ENCODE measurements around the gene CHST11. TPM values are rescaled to one million over a fixed set of nuclear protein-coding genes. Genes with fewer than 3 reads are reported as not detected.

The CHST11 gene
- total and polyA plus RNA-seq, 2 of the 4 experiments (the other 2 are of a cell fraction), result 1.4 to 2.7 TPM

GRCh38 chr12:104435765-104436164 lies 21.0 kb upstream of the CHST11 start:
- ChIA-PET POLR2A (ENCODE audit: unreplicated experiment) (no interaction called here), CTCF (interaction anchor here (0.6 to 1.2 kb wide), 3 partner anchors 13 to 381 kb away, joined by 3 to 6 read pairs (median 4); no protein-coding TSS in a partner anchor)
- no peaks in the 10 kb centered on the region for H3K79me1 ChIP-seq (ENCODE audit: low read depth in 1 of 2, low read length in 2 of 2)
- H2BK5ac ChIP-seq (ENCODE audit: low read depth, low read length, poor library complexity, severe bottlenecking), result no peak overlapping the region
- no peaks in the 10 kb centered on the region for H3K36me3 ChIP-seq (ENCODE audit: control insufficient read depth, insufficient read depth, low read length)
- no peak overlapping the region for H2AK5ac ChIP-seq (ENCODE audit: low read depth, low read length)
- TF ChIP-seq CTCF (conservative IDR thresholded peaks at IDR 0.05; ENCODE audit: low read depth, low read length) (no peak), NFE2L2 (IDR thresholded peaks at IDR 0.05; ENCODE audit: low read depth, low read length) (no peak), USF2 (IDR thresholded peaks at IDR 0.05; ENCODE audit: low read depth, low read length) (no peak), RAD21 (IDR thresholded peaks at IDR 0.05; ENCODE audit: low read length) (no peak), MAZ (IDR thresholded peaks at IDR 0.05; ENCODE audit: borderline replicate concordance, low read depth, low read length) (no peak), SMC3 (IDR thresholded peaks at IDR 0.05; ENCODE audit: low read depth, low read length) (no peak), FOS (IDR thresholded peaks at IDR 0.05; ENCODE audit: low read depth, low read length) (no peak), ELK1 (IDR thresholded peaks at IDR 0.05; ENCODE audit: borderline replicate concordance, low read depth, low read length) (no peak), RFX5 (IDR thresholded peaks at IDR 0.05; ENCODE audit: low read depth, low read length) (no peak), MAFK (IDR thresholded peaks at IDR 0.05; ENCODE audit: low read depth, low read length) (no peak), POLR2A (IDR thresholded peaks at IDR 0.05; ENCODE audit: low read depth, low read length) (no peak), BHLHE40 (IDR thresholded peaks at IDR 0.05; ENCODE audit: low read depth, low read length) (no peak)
- H3K4me2 ChIP-seq (ENCODE audit: low read depth, low read length), result no peak overlapping the region
- intact Hi-C loops (cut with micrococcal nuclease), result no loop called here
- H3K4me3 ChIP-seq (ENCODE audit: insufficient read depth, low read depth, low read length), result no peak overlapping the region
- H3K14ac ChIP-seq (replicated peaks; ENCODE audit: low read depth, low read length), result no peak overlapping the region
- no peaks in the 10 kb centered on the region for H3K4me1 ChIP-seq (ENCODE audit: control insufficient read depth, insufficient read depth, low read length)
- WGBS, 2 experiments (ENCODE audit: extremely low coverage in 2 of 2, insufficient read length in 1 of 2), result 57% methylated on average over 2 of the region's 3 CpGs; no CpG with 5 or more reads in 1 of the 2 experiments
- H2BK20ac ChIP-seq (ENCODE audit: low read depth, low read length), result no peak overlapping the region
- H3K18ac ChIP-seq (ENCODE audit: low read depth, low read length), result no peak overlapping the region
- DNase-seq (no peak), ATAC-seq (ENCODE audit: low read depth) (no peak)
- no peak overlapping the region for H4K91ac ChIP-seq (ENCODE audit: insufficient read depth, low read depth, low read length)
- no peak overlapping the region for H4K8ac ChIP-seq (ENCODE audit: low read depth in 2 of 2, low read length in 2 of 2)
- 0 out of 2 replicates have a peak, but pooled peaks cover 3% of the 10 kb centered on the region for H3K9me1 ChIP-seq (ENCODE audit: insufficient read depth, low read length)
- no peak overlapping the region for H2BK120ac ChIP-seq (ENCODE audit: low read depth, low read length)
- peaks cover 57% of the 10 kb centered on the region for H3K27me3 ChIP-seq (ENCODE audit: control insufficient read depth, insufficient read depth, low read length)
- H3K27ac ChIP-seq (ENCODE audit: insufficient read depth, low read length), result no peak overlapping the region
- BruUV-seq (replicated peaks), result no TSS peak
- no peak overlapping the region for H3K56ac ChIP-seq (ENCODE audit: extremely low read depth, insufficient read depth, low read length)
- no peak overlapping the region for H4K5ac ChIP-seq (ENCODE audit: low read depth, low read length)
- no peaks in the 10 kb centered on the region for H4K20me1 ChIP-seq (ENCODE audit: insufficient read depth, low read length)
- no peak overlapping the region for H3K9ac ChIP-seq (ENCODE audit: low read depth, low read length)
- no peak overlapping the region for H2BK15ac ChIP-seq (ENCODE audit: low read depth, low read length)
- dilution Hi-C loops (cut with HindIII; ENCODE audit: low sequenced_read_pairs, unreplicated experiment), result no loop called here
- no peak overlapping the region for H2AK9ac ChIP-seq (replicated peaks; ENCODE audit: low read depth, low read length, poor library complexity)
- no peaks in the 10 kb centered on the region for H3K9me3 ChIP-seq (ENCODE audit: control insufficient read depth, insufficient read depth, low read length)
- no peak overlapping the region for H2AFZ ChIP-seq (replicated peaks; ENCODE audit: low read length, poor library complexity)
- no peak overlapping the region for H3K4ac ChIP-seq (ENCODE audit: low read depth, low read length)
- in situ Hi-C loops (cut with MboI; ENCODE audit: low sequenced_read_pairs), result no loop called here
- H3K23ac ChIP-seq (ENCODE audit: low read depth, low read length), result no peak overlapping the region
